K562 (cell line): ENCODE data around the gene NLE1. TPM values are rescaled to one million over a fixed set of nuclear protein-coding genes. Genes with fewer than 3 reads are reported as not detected.
A peak's percentile ranks its signal among the peaks of the same experiment; 100 is the strongest.

ENCODE experiments used
- ATAC-seq: fragments of 200-7000 bp; cut with Tn5 transposase; 3 replicates; pipeline ENCODE4 v1.9.1; 2020; ENCODE audit warnings: moderate library complexity
- BruUV-seq: library from RNA; stranded (reverse); fragments of 400-500 nt; replicated peaks from 2 replicates; lab custom pipeline; 2021; lab: Mats Ljungman, UMichigan
- CTCF ChIA-PET: fragments of 300-600 bp; formaldehyde crosslinking; extraction: SDS; loops from one replicate; lab custom pipeline; 2021; ENCODE audit warnings: low intra/inter-chr PET ratio; lab: Yijun Ruan, JAX
- POLR2A ChIA-PET: fragments of 300-600, 350-650 bp; sonication (Branson Sonifier 250); formaldehyde crosslinking; extraction: SDS; loops from one replicate; lab custom pipeline; 2021; ENCODE audit warnings: antibody characterized with exemption, inconsistent platforms; lab: Yijun Ruan, JAX
- DNase-seq, 4 experiments: peaks; one replicate each; pipeline versions ENCODE4 v3.0.0 to v3.0.0-alpha.2; 2011 to 2018; ENCODE audit warnings: low spot score in 3 of 4, mixed read lengths in 3 of 4; ENCODE audit errors: extremely low read depth in 1 of 4
- FAIRE-seq: peaks from 2 replicates; lab custom pipeline; 2011; peaks lifted over from hg19 to GRCh38; lab: Jason Lieb, UNC
- H2AFZ ChIP-seq: 2 replicates; pipeline ENCODE4 v1.6.0; 2011; ENCODE audit warnings: low read depth, low read length, control low read depth, inconsistent platforms
- H3K27ac ChIP-seq: fragments of 200-600 bp; 3 replicates; pipeline ENCODE4 v1.8.0; 2011; ENCODE audit warnings: low read depth, mild to moderate bottlenecking, control low read depth, inconsistent platforms, low read length, moderate library complexity, mixed read lengths; ENCODE audit errors: extremely low read depth
- H3K27me3 ChIP-seq, 2 experiments: fragments of 300-600 bp in 1 of 2; 2 replicates in 1 of 2; 3 replicates in 1 of 2; pipeline versions ENCODE4 v1.6.0 to v1.8.0; 2011; ENCODE audit warnings: inconsistent platforms in 2 of 2, low read length in 2 of 2, mild to moderate bottlenecking in 1 of 2, mixed read lengths in 1 of 2, moderate library complexity in 1 of 2; ENCODE audit not compliant: control insufficient read depth in 2 of 2, insufficient read depth in 2 of 2
- H3K36me3 ChIP-seq: fragments of 300-600 bp; 3 replicates; pipeline ENCODE4 v1.8.0; 2011; ENCODE audit warnings: mild to moderate bottlenecking, low read length, inconsistent platforms; ENCODE audit not compliant: control insufficient read depth, insufficient read depth
- H3K4me1 ChIP-seq, 2 experiments: fragments of 200-600 bp in 1 of 2; replicated peaks in 1 of 2; 2 replicates in 1 of 2; 3 replicates in 1 of 2; pipeline versions ENCODE4 v1.5.1 to v1.8.0; 2011; ENCODE audit warnings: inconsistent platforms in 2 of 2, low read length in 2 of 2, mild to moderate bottlenecking in 1 of 2, mixed read lengths in 1 of 2, moderate library complexity in 1 of 2; ENCODE audit not compliant: control insufficient read depth in 2 of 2, insufficient read depth in 2 of 2
- H3K4me2 ChIP-seq: 2 replicates; pipeline ENCODE4 v1.6.1; 2011; ENCODE audit warnings: low read length, control low read depth, inconsistent platforms, mixed read lengths; ENCODE audit not compliant: insufficient read depth
- H3K4me3 ChIP-seq: fragments of 200-600 bp; sonication (generic), shearing (Covaris generic); 2 replicates; pipeline ENCODE4 v1.5.1; 2016; ENCODE audit warnings: control low read depth, inconsistent platforms
- H3K79me2 ChIP-seq: fragments of 200-600 bp; 3 replicates; pipeline ENCODE4 v1.8.0; 2011; ENCODE audit warnings: low read length, inconsistent platforms; ENCODE audit not compliant: control insufficient read depth, insufficient read depth
- H3K9ac ChIP-seq, 2 experiments: 2 replicates each; pipeline versions ENCODE4 v1.6.0 to v1.6.1; 2011; ENCODE audit warnings: low read depth in 2 of 2, low read length in 2 of 2, control low read depth in 1 of 2, inconsistent platforms in 1 of 2, mild to moderate bottlenecking in 1 of 2, mixed read lengths in 1 of 2; ENCODE audit not compliant: insufficient read depth in 1 of 2
- H3K9me1 ChIP-seq: one replicate; pipeline ENCODE4 v1.6.0; 2011; ENCODE audit warnings: inconsistent platforms, mild to moderate bottlenecking, low read length, moderate library complexity; ENCODE audit not compliant: control insufficient read depth, insufficient read depth
- H3K9me3 ChIP-seq: replicated peaks from 2 replicates; pipeline ENCODE4 v1.5.1; 2011; ENCODE audit warnings: low read depth, low read length, inconsistent platforms; ENCODE audit not compliant: control insufficient read depth, insufficient read depth
- H4K20me1 ChIP-seq: replicated peaks from 2 replicates; pipeline ENCODE4 v1.6.1; 2011; ENCODE audit warnings: low read length, inconsistent platforms, mixed read lengths; ENCODE audit not compliant: control insufficient read depth, insufficient read depth
- CCNT2 ChIP-seq: IDR thresholded peaks from 2 replicates; pipeline ENCODE4 v1.6.1; 2011; ENCODE audit warnings: borderline replicate concordance, low read depth, mild to moderate bottlenecking, moderate library complexity, mixed read lengths, low read length; ENCODE audit not compliant: insufficient read length; ENCODE audit errors: extremely low read depth
- DDX20 ChIP-seq: fragments of 450-650 bp; IDR thresholded peaks from 2 replicates; pipeline ENCODE4 v1.6.1; 2016; ENCODE audit warnings: missing genetic modification characterization, low read depth, mild to moderate bottlenecking, missing compliant biosample characterization, moderate library complexity
- E2F5 ChIP-seq: sonication (generic); formaldehyde crosslinking; IDR thresholded peaks from 2 replicates; pipeline ENCODE4 v1.8.0; 2022; ENCODE audit warnings: mild to moderate bottlenecking, missing genetic modification reagents
- EGR1 ChIP-seq: fragments of 450-650 bp; conservative IDR thresholded peaks from 2 replicates; pipeline ENCODE4 v1.6.1; 2017; ENCODE audit warnings: mild to moderate bottlenecking
- EP300 ChIP-seq: IDR thresholded peaks from 2 replicates; pipeline ENCODE4 v1.6.1; 2012; ENCODE audit warnings: low read length, improper control_type of control experiment
- GABPA ChIP-seq: fragments of 200-800 bp; sonication (Bioruptor generic); conservative IDR thresholded peaks from 2 replicates; pipeline ENCODE4 v1.6.1; 2016; ENCODE audit warnings: low read depth, missing genetic modification characterization, missing compliant biosample characterization
- MCM7 ChIP-seq, 2 experiments: fragments of 450-650 bp; IDR thresholded peaks; 2 replicates each; pipeline ENCODE4 v1.6.1; 2016 to 2018
- RBFOX2 ChIP-seq: fragments of 200-400 bp; formaldehyde crosslinking; IDR thresholded peaks from 2 replicates; pipeline ENCODE4 v1.6.1; 2017; ENCODE audit warnings: low read depth, mild to moderate bottlenecking, low read length, moderate library complexity
- REST ChIP-seq, 2 experiments: fragments of 450-650 bp; formaldehyde crosslinking in 1 of 2; IDR thresholded peaks; 2 replicates each; pipeline versions ENCODE4 v1.4.0 to v1.6.1; 2014 to 2020; ENCODE audit warnings: mild to moderate bottlenecking in 2 of 2, borderline replicate concordance in 1 of 2, low read depth in 1 of 2
- SMAD4 ChIP-seq: fragments of 250-450 bp; sonication (Bioruptor Pico); conservative IDR thresholded peaks from 2 replicates; pipeline ENCODE4 v1.8.0; 2021; ENCODE audit warnings: inconsistent platforms, mild to moderate bottlenecking, moderate library complexity
- WGBS: fragments of 100-300 bp; shearing (Covaris generic); methylation state at CpG from one replicate; pipeline ENCODE4 v1.1.6; 2016; ENCODE audit warnings: low coverage, mixed read lengths; ENCODE audit not compliant: insufficient coverage; ENCODE audit errors: missing lambda C conversion rate; 5-methylcytosine and 5-hydroxymethylcytosine counted together
- in situ Hi-C: fragments of 300-500 bp; cut with MboI; formaldehyde crosslinking; loops from 4 replicates; pipeline ENCODE4 v1.15.0; 2018; ENCODE audit warnings: inconsistent platforms, mixed read lengths
- intact Hi-C: fragments of 100-400 bp; cut with micrococcal nuclease; formaldehyde crosslinking; loops from 2 replicates; pipeline ENCODE4 v1.14.2; 2022
- polyA plus RNA-seq, 8 experiments: library from polyadenylated mRNA; depleted of rRNA in 4 of 8; stranded (reverse) in 5 of 8; unstranded in 3 of 8; fragments of >200 nt; fragmentation: Nextera tagmentation in 2 of 8; fragmentation: Illumina TruSeq in 1 of 8; extraction: Ambion mirVana in 2 of 8; extraction: Trizol in 1 of 8; gene quantifications; 2 replicates each; pipeline versions ENCODE4 v1.2.1 to v1.2.3, GENCODE V29; 2011 to 2014; ENCODE audit warnings: inconsistent platforms in 1 of 8, missing spikeins in 1 of 8
- total RNA-seq, 7 experiments: library from RNA; depleted of rRNA in 6 of 7; stranded (reverse); fragments of >200 nt in 6 of 7; fragmentation: Illumina TruSeq in 2 of 7; extraction: Trizol in 2 of 7; gene quantifications; 2 replicates each; pipeline versions ENCODE4 v1.2.1 to v1.2.3, GENCODE V29; 2011 to 2021; ENCODE audit warnings: low replicate concordance in 1 of 7

The NLE1 gene
- total and polyA plus RNA-seq, 9 of the 15 experiments (the other 6 are each of a cell fraction or from before 2014, with no cell fraction given) = 3.8 to 69.0 (median 29.4) TPM

- H3K9ac ChIP-seq = peak overlapping the region; percentile 75 to 92
- intact Hi-C loops = loop anchor here (2.0 to 5.0 kb wide), 3 partner anchors 24 to 107 kb away; partner anchors contain the start of gene LIG3
- no peaks in the 10 kb centered on the region for H3K9me3 ChIP-seq
- H3K4me1 ChIP-seq = peaks cover 19 to 22% of the 10 kb centered on the region in 2 experiments
- ChIA-PET CTCF (interaction anchor here (0.6 to 1.0 kb wide), 3 partner anchors 31 to 660 kb away, joined by 3 to 6 read pairs (median 5); partner anchors contain the start of gene RAD51D), POLR2A (interaction anchor here (1.0 to 1.5 kb wide), 3 partner anchors 14 to 31 kb away, joined by 3 to 4 read pairs (median 3); partner anchors contain the start of gene RAD51D)
- in situ Hi-C loops = no loop called here
- DNase-seq (peak; percentile 91 to 96 (median 94)), FAIRE-seq (no peak), ATAC-seq (peak; percentile 89)
- no peaks in the 10 kb centered on the region for H3K27me3 ChIP-seq
- H4K20me1 ChIP-seq = no peaks in the 10 kb centered on the region
- H3K4me3 ChIP-seq = peak overlapping the region; percentile 87
- H2AFZ ChIP-seq = peak overlapping the region; percentile 94
- WGBS = under 1% methylated on average over 27 of the region's 80 CpGs
- H3K79me2 ChIP-seq = peaks cover 38% of the 10 kb centered on the region
- no TSS peak for BruUV-seq
- no peaks in the 10 kb centered on the region for H3K9me1 ChIP-seq
- no peaks in the 10 kb centered on the region for H3K36me3 ChIP-seq
- H3K27ac ChIP-seq = peak overlapping the region; percentile 78
- peak overlapping the region; percentile 83 for H3K4me2 ChIP-seq
- TF ChIP-seq SMAD4 (CRISPR knock-in tag) (peak; percentile 76), GABPA (tag) (peak; percentile 64), EGR1 (0 out of 2 replicates have a peak, but pooled peaks have one; percentile 9), E2F5 (no peak), DDX20 (no peak), RBFOX2 (peak; percentile 75), REST (IDR thresholded peaks at IDR 0.05; ENCODE audit: borderline replicate concordance) (peak; percentile 55), REST (CRISPR knock-in tag; IDR thresholded peaks at IDR 0.05; ENCODE audit: low read depth) (no peak; the same call in 1 of the 2 replicates), CCNT2 (peak; percentile 72), MCM7 (IDR thresholded peaks at IDR 0.05) (no peak), EP300 (peak; percentile 12; the same call in 1 of the 2 replicates)
Measured at GRCh38 chr17:35088881-35089585, 53.1 kb downstream of the NLE1 start.
